HEK293 (cell line): ENCODE measurements around the gene DLGAP5.

Experiments used
- CTCF ChIA-PET: fragments of 350-600 bp; formaldehyde crosslinking; extraction: SDS; loops from one replicate; lab custom pipeline; 2021; ENCODE audit warnings: antibody characterized with exemption; lab: Yijun Ruan, JAX
- POLR2A ChIA-PET: fragments of 300-600 bp; formaldehyde crosslinking; extraction: SDS; loops from one replicate; lab custom pipeline; 2020; ENCODE audit warnings: antibody characterized with exemption, inconsistent platforms; lab: Yijun Ruan, JAX
- H3K27ac ChIP-seq: fragments of 200-500 bp; sonication (Bioruptor generic); 2 replicates; pipeline ENCODE4 v1.5.1; 2014; ENCODE audit warnings: low read depth, low read length, control low read depth, inconsistent platforms; ENCODE audit errors: extremely low read depth
- H3K36me3 ChIP-seq, 2 experiments: fragments of 200-500 bp in 1 of 2; sonication (Bioruptor generic) in 1 of 2; 1 replicate in 1 of 2; 2 replicates in 1 of 2; pipeline ENCODE4 v1.5.1; 2014 to 2017; ENCODE audit warnings: inconsistent platforms in 2 of 2, low read length in 2 of 2; ENCODE audit not compliant: control insufficient read depth in 2 of 2, insufficient read depth in 1 of 2
- H3K4me1 ChIP-seq: fragments of 200-500 bp; sonication (Bioruptor generic); 2 replicates; pipeline ENCODE4 v1.5.1; 2014; ENCODE audit warnings: mild to moderate bottlenecking, low read length, inconsistent platforms; ENCODE audit not compliant: control insufficient read depth, insufficient read depth
- H3K4me3 ChIP-seq: 2 replicates; pipeline ENCODE4 v1.5.1; 2011; ENCODE audit warnings: low read depth, mild to moderate bottlenecking, control low read depth, low read length, moderate library complexity
- H3K9me3 ChIP-seq: fragments of 200-500 bp; sonication (Bioruptor generic); 2 replicates; pipeline ENCODE4 v1.5.1; 2014; ENCODE audit warnings: low read depth, low read length, inconsistent platforms; ENCODE audit not compliant: control insufficient read depth, insufficient read depth
- KLF9 ChIP-seq: fragments of 450-650 bp; formaldehyde crosslinking; IDR thresholded peaks from 2 replicates; pipeline ENCODE4 v1.5.1; 2016; ENCODE audit warnings: missing biosample characterization, missing genetic modification characterization, low read depth
- OSR2 ChIP-seq: fragments of 450-650 bp; formaldehyde crosslinking; IDR thresholded peaks from 2 replicates; pipeline ENCODE4 v1.5.1; 2016; ENCODE audit warnings: missing biosample characterization, missing genetic modification characterization
- REPIN1 ChIP-seq: fragments of 450-650 bp; formaldehyde crosslinking; IDR thresholded peaks from 2 replicates; pipeline ENCODE4 v1.5.1; 2017; ENCODE audit warnings: missing biosample characterization, missing genetic modification characterization, low read depth
- ZBTB1 ChIP-seq: fragments of 450-650 bp; formaldehyde crosslinking; IDR thresholded peaks from 2 replicates; pipeline ENCODE4 v1.5.1; 2016; ENCODE audit warnings: missing biosample characterization, missing genetic modification characterization
- ZBTB17 ChIP-seq: fragments of 450-650 bp; formaldehyde crosslinking; IDR thresholded peaks from 2 replicates; pipeline ENCODE4 v1.5.1; 2016; ENCODE audit warnings: missing biosample characterization, missing genetic modification characterization
- ZFP3 ChIP-seq: fragments of 450-650 bp; formaldehyde crosslinking; IDR thresholded peaks from 2 replicates; pipeline ENCODE4 v1.5.1; 2016; ENCODE audit warnings: low read depth, missing biosample characterization, missing genetic modification characterization
- ZFP41 ChIP-seq: fragments of 450-650 bp; formaldehyde crosslinking; IDR thresholded peaks from 2 replicates; pipeline ENCODE4 v1.5.1; 2016; ENCODE audit warnings: missing biosample characterization, missing genetic modification characterization, borderline replicate concordance
- ZNF121 ChIP-seq: fragments of 450-650 bp; formaldehyde crosslinking; IDR thresholded peaks from 2 replicates; pipeline ENCODE4 v1.5.1; 2016; ENCODE audit warnings: missing biosample characterization, missing genetic modification characterization
- ZNF132 ChIP-seq: fragments of 450-650 bp; formaldehyde crosslinking; IDR thresholded peaks from 2 replicates; pipeline ENCODE4 v1.5.1; 2017; ENCODE audit warnings: missing biosample characterization, missing genetic modification characterization, borderline replicate concordance
- ZNF157 ChIP-seq: fragments of 450-650 bp; formaldehyde crosslinking; IDR thresholded peaks from 2 replicates; pipeline ENCODE4 v1.5.1; 2016; ENCODE audit warnings: missing biosample characterization, missing genetic modification characterization
- ZNF184 ChIP-seq: fragments of 450-650 bp; IDR thresholded peaks from 2 replicates; pipeline ENCODE4 v1.5.1; 2018; ENCODE audit warnings: missing biosample characterization, mild to moderate bottlenecking, missing genetic modification characterization
- ZNF211 ChIP-seq: fragments of 450-650 bp; formaldehyde crosslinking; IDR thresholded peaks from 2 replicates; pipeline ENCODE4 v1.5.1; 2016; ENCODE audit warnings: low read depth, missing biosample characterization, missing genetic modification characterization
- ZNF221 ChIP-seq: fragments of 450-650 bp; formaldehyde crosslinking; IDR thresholded peaks from 2 replicates; pipeline ENCODE4 v1.5.1; 2017; ENCODE audit warnings: missing biosample characterization, missing genetic modification characterization, borderline replicate concordance
- ZNF239 ChIP-seq: fragments of 450-650 bp; formaldehyde crosslinking; IDR thresholded peaks from 2 replicates; pipeline ENCODE4 v1.5.1; 2016; ENCODE audit warnings: missing biosample characterization, missing genetic modification characterization
- ZNF24 ChIP-seq: fragments of 450-650 bp; formaldehyde crosslinking; IDR thresholded peaks from 2 replicates; pipeline ENCODE4 v1.5.1; 2016; ENCODE audit warnings: missing biosample characterization, missing genetic modification characterization
- ZNF292 ChIP-seq: fragments of 450-650 bp; formaldehyde crosslinking; IDR thresholded peaks from 2 replicates; pipeline ENCODE4 v1.5.1; 2016; ENCODE audit warnings: low read depth, missing biosample characterization, missing genetic modification characterization, borderline replicate concordance
- ZNF354C ChIP-seq: fragments of 450-650 bp; formaldehyde crosslinking; IDR thresholded peaks from 2 replicates; pipeline ENCODE4 v1.5.1; 2016; ENCODE audit warnings: missing biosample characterization, missing genetic modification characterization, low read depth, borderline replicate concordance
- ZNF404 ChIP-seq: fragments of 450-650 bp; formaldehyde crosslinking; IDR thresholded peaks from 2 replicates; pipeline ENCODE4 v1.5.1; 2017; ENCODE audit warnings: missing biosample characterization, missing genetic modification characterization
- ZNF48 ChIP-seq: fragments of 450-650 bp; formaldehyde crosslinking; IDR thresholded peaks from 2 replicates; pipeline ENCODE4 v1.5.1; 2016; ENCODE audit warnings: missing biosample characterization, missing genetic modification characterization
- ZNF585B ChIP-seq: fragments of 450-650 bp; formaldehyde crosslinking; IDR thresholded peaks from 2 replicates; pipeline ENCODE4 v1.5.1; 2016; ENCODE audit warnings: missing biosample characterization, missing genetic modification characterization
- ZNF596 ChIP-seq: fragments of 450-650 bp; IDR thresholded peaks from 2 replicates; pipeline ENCODE4 v1.5.0; 2018; ENCODE audit warnings: missing biosample characterization, mild to moderate bottlenecking, missing genetic modification characterization, moderate library complexity
- ZNF600 ChIP-seq: fragments of 450-650 bp; formaldehyde crosslinking; IDR thresholded peaks from 2 replicates; pipeline ENCODE4 v1.5.1; 2016; ENCODE audit warnings: missing biosample characterization, missing genetic modification characterization
- ZNF610 ChIP-seq: fragments of 450-650 bp; formaldehyde crosslinking; IDR thresholded peaks from 2 replicates; pipeline ENCODE4 v1.5.1; 2016; ENCODE audit warnings: missing biosample characterization, missing genetic modification characterization, borderline replicate concordance
- ZNF621 ChIP-seq: fragments of 450-650 bp; formaldehyde crosslinking; IDR thresholded peaks from 2 replicates; pipeline ENCODE4 v1.5.1; 2017; ENCODE audit warnings: missing biosample characterization, missing genetic modification characterization
- ZNF660 ChIP-seq: fragments of 450-650 bp; IDR thresholded peaks from 2 replicates; pipeline ENCODE4 v1.5.1; 2018; ENCODE audit warnings: missing biosample characterization, mild to moderate bottlenecking, missing genetic modification characterization
- ZNF670 ChIP-seq: fragments of 450-650 bp; formaldehyde crosslinking; IDR thresholded peaks from 2 replicates; pipeline ENCODE4 v1.5.1; 2016; ENCODE audit warnings: missing biosample characterization, missing genetic modification characterization, low read depth
- ZNF76 ChIP-seq: fragments of 450-650 bp; formaldehyde crosslinking; IDR thresholded peaks from 2 replicates; pipeline ENCODE4; 2016; ENCODE audit warnings: low read depth, missing biosample characterization, missing genetic modification characterization, borderline replicate concordance
- ZNF785 ChIP-seq: fragments of 450-650 bp; formaldehyde crosslinking; IDR thresholded peaks from 2 replicates; pipeline ENCODE4 v1.5.1; 2016; ENCODE audit warnings: missing biosample characterization, missing genetic modification characterization
- ZNF791 ChIP-seq: fragments of 450-650 bp; formaldehyde crosslinking; IDR thresholded peaks from 2 replicates; pipeline ENCODE4 v1.5.1; 2016; ENCODE audit warnings: missing biosample characterization, missing genetic modification characterization
- ZNF830 ChIP-seq: fragments of 450-650 bp; IDR thresholded peaks from 2 replicates; pipeline ENCODE4 v1.5.0; 2018; ENCODE audit warnings: missing biosample characterization, missing genetic modification characterization, low read depth, mild to moderate bottlenecking, moderate library complexity
- ZSCAN18 ChIP-seq: fragments of 450-650 bp; formaldehyde crosslinking; IDR thresholded peaks from 2 replicates; pipeline ENCODE4 v1.5.1; 2016; ENCODE audit warnings: missing biosample characterization, missing genetic modification characterization
- TF ChIP-seq, protein P1 (sequence below): fragments of 450-650 bp; formaldehyde crosslinking; IDR thresholded peaks from 2 replicates; pipeline ENCODE4 v1.5.1; 2016; ENCODE audit warnings: missing biosample characterization, missing genetic modification characterization

The DLGAP5 gene

DNA sequence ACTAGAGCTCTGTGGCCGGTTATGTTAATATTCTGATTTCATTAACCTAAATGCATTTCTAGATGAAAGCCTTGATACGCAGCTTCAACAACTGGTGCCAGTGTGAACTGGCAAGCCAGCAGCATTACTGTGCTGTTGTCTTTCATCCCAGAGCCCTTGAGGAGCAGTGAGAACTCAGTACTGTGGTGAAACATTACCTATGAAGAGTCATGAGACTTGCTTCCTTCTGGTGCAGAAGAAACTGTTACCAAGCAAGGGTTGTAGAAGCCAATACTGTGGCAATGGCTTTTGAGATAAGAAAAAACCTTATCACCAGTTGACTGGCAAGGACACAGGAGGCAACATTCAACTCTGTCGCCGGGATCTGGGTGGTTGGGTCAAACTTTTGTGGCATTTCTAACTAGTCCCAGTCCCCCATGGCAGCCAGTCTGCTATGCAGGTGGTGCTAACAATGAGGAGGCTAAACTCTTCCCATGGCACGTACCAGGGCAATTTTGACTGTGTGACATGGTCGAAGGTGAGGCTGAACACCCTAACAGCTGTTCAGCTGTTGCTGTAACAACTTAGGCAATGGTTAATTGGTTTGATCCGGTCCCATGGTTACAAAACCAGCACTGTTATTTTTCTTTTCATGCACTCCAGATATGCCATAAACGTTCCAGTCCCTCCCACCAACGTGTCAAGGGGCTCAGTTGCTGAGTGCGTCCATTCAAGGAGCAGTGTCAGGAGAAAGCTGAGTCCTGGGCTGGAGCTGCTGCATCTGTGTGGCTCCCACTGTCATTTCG lies 74.9 kb downstream of the DLGAP5 start:
- ChIA-PET POLR2A (no interaction called here), CTCF (interaction anchor here (0.6 to 0.7 kb wide), 2 partner anchors 43 to 186 kb away, joined by 3 to 8 read pairs; no protein-coding TSS in a partner anchor)
- TF ChIP-seq ZNF157 (tag by site-specific recombination) (no peak), ZNF239 (tag by site-specific recombination) (no peak), ZNF404 (tag by site-specific recombination) (no peak), ZNF132 (tag by site-specific recombination) (no peak), ZNF585B (tag by site-specific recombination) (no peak), ZNF830 (no peak), ZNF785 (tag by site-specific recombination) (no peak)
- Histone ChIP-seq H3K4me3 (no peak overlapping the region), H3K9me3 (no peaks in the 10 kb centered on the region), H3K36me3 (no peaks in the 10 kb centered on the region), H3K4me1 (no peaks in the 10 kb centered on the region), H3K27ac (no peak overlapping the region)

DNA sequence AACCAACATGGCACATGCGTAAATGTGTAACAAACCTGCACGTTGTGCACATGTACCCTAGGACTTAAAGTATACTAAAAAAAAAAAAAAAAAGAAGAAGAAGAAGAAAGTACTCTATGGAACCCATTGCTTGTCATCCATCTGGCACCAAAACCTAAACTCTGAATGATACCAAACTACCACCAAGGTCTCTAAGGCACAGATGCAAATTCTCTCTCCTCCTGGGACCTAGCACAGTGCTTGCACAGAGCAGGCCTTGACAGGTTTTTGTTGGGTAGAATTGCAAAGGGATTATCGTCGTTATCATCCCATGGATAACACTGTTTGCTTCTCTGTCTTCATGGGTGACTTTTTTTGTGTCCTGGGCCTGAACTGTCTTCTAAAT lies 75.5 kb downstream of the DLGAP5 start:
- ChIA-PET POLR2A (no interaction called here), CTCF (no interaction called here)
- Histone ChIP-seq H3K4me1 (no peaks in the 10 kb centered on the region), H3K9me3 (no peaks in the 10 kb centered on the region), H3K4me3 (no peak overlapping the region), H3K27ac (no peak overlapping the region), H3K36me3 (no peaks in the 10 kb centered on the region)
- TF ChIP-seq ZNF610 (no peak), ZNF596 (tag by site-specific recombination) (no peak), ZNF76 (tag by site-specific recombination) (no peak), ZNF48 (tag by site-specific recombination) (no peak), ZNF791 (tag by site-specific recombination) (no peak), ZNF221 (tag by site-specific recombination) (no peak), ZBTB17 (no peak), ZNF354C (tag by site-specific recombination) (no peak), OSR2 (tag by site-specific recombination) (no peak), ZSCAN18 (no peak), ZNF292 (tag by site-specific recombination) (no peak), ZFP41 (tag by site-specific recombination) (no peak), ZNF600 (no peak)

DNA sequence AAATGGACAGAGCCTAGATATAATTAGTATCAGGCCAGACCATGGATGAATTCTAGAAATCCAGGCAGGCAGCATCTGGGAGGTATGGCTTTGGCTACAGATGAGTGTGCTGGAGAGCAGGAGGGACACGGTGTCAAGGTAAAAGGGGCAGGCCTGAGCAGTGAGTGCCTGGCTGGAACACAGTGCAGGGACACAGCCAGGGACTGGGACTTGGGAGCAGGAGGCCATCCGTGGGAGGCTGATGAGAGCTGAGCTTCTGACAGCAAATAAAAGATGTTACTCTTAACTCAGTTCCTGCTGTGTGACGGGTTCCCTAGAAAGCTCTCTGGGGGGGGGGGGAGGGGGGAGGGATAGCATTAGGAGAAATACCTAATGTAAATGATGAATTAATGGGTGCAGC lies 75.9 kb downstream of the DLGAP5 start:
- Histone ChIP-seq H3K27ac (no peak overlapping the region), H3K4me1 (no peaks in the 10 kb centered on the region), H3K4me3 (no peak overlapping the region), H3K9me3 (no peaks in the 10 kb centered on the region), H3K36me3 (no peaks in the 10 kb centered on the region)
- POLR2A ChIA-PET = no interaction called here
- CTCF ChIA-PET = no interaction called here
- no peak for TF ChIP-seq ZNF211 (tag by site-specific recombination)
- TF ChIP-seq KLF9 = no peak
- TF ChIP-seq ZNF121 = no peak
- TF ChIP-seq ZFP3 = no peak
- TF ChIP-seq ZNF184 (tag by site-specific recombination) = no peak
- no peak for TF ChIP-seq ZNF621 (tag by site-specific recombination)
- no peak for TF ChIP-seq ZNF596 (tag by site-specific recombination)
- TF ChIP-seq REPIN1 (tag by site-specific recombination) = no peak
- no peak for TF ChIP-seq ZBTB1 (tag by site-specific recombination)
- TF ChIP-seq ZNF670 (tag by site-specific recombination) = no peak
- TF ChIP-seq, protein P1, sequence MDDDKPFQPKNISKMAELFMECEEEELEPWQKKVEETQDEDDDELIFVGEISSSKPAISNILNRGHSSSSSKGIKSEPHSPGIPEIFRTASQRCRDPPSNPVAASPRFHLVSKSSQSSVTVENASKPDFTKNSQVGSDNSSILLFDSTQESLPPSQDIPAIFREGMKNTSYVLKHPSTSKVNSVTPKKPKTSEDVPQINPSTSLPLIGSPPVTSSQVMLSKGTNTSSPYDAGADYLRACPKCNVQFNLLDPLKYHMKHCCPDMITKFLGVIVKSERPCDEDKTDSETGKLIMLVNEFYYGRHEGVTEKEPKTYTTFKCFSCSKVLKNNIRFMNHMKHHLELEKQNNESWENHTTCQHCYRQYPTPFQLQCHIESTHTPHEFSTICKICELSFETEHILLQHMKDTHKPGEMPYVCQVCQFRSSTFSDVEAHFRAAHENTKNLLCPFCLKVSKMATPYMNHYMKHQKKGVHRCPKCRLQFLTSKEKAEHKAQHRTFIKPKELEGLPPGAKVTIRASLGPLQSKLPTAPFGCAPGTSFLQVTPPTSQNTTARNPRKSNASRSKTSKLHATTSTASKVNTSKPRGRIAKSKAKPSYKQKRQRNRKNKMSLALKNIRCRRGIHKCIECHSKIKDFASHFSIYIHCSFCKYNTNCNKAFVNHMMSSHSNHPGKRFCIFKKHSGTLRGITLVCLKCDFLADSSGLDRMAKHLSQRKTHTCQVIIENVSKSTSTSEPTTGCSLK = no peak
- TF ChIP-seq ZNF660 (tag by site-specific recombination) = no peak
- no peak for TF ChIP-seq ZNF24 (tag by site-specific recombination)
